T-helper 1 cell treated with Interleukin-12 subunit alpha and Interleukin-12 subunit beta and Interleukin-4 antibody, amounts not matched to agents 30 μg/mL and 1 μg/mL, for 36 hours (primary cell): ENCODE measurements around the gene BLVRB.

Source experiments
- H3K27ac Mint-ChIP-seq: one replicate; pipeline ENCODE4 v1.8.0; 2021; ENCODE audit warnings: mild to moderate bottlenecking, mixed read lengths
- H3K27me3 Mint-ChIP-seq: one replicate; pipeline ENCODE4 v1.8.0; 2021; ENCODE audit warnings: low read depth, mixed read lengths
- H3K36me3 Mint-ChIP-seq: one replicate; pipeline ENCODE4 v1.8.0; 2021; ENCODE audit warnings: low read depth, mixed read lengths
- H3K4me1 Mint-ChIP-seq: one replicate; pipeline ENCODE4 v1.8.0; 2021; ENCODE audit warnings: low read depth, mixed read lengths
- H3K4me3 Mint-ChIP-seq: one replicate; pipeline ENCODE4 v1.8.0; 2021; ENCODE audit warnings: mild to moderate bottlenecking, moderate library complexity, mixed read lengths
- H3K9me3 Mint-ChIP-seq: one replicate; pipeline ENCODE4 v1.8.0; 2021; ENCODE audit warnings: mixed read lengths

Gene BLVRB

DNA sequence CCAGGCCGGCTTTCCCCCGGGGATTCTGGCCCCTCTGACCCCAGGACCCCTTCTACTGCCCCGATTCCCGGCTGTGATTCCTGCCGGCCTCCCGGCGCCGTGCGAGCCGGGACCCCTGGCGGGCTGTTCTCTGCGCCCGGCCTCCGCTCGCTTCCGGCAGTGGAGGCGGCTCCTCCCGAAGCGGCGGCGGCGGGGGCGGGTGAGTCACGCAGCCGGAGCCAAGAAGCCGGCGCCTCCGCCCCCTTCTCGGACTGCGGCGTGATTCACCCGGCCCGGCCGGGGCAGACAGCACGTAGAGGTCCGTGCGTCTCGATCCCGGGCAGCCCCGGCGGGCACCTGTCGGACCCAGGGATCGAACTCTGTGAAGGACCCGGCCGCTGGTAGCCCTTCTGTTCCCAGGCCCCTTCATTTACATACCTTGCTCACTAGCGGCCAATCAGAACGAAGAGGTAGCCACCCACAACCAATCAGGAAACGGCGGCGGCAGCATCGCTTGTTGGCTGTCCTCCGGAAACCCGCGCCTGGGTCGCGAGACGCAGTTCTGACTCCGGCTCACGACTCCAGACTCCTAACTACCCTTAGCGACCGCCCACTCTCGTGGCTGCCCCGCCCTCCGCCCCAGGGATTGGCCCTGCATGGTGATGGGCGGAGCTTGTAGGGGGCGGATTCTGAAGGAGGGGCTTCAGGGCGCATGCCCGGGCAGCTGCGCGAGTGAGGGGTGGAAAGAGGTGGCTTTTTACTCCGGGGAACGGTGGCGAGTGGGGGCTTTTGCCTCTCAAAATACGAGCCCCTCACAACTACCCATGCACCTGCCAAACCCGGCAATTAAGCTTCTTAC lies 39.9 kb downstream of the BLVRB start, which contains the start of gene SERTAD1:
Gene SERTAD1, minus strand, starts transcription at position 543 of the 838 bp plus-strand sequence. CDS start 2,446 bp downstream, outside the sequence.
- Mint-ChIP-seq H3K27me3 (no peaks in the 10 kb centered on the region), H3K27ac (peak within 1 kb of the TSS; percentile 96), H3K36me3 (peaks cover 10% of the 10 kb centered on the region), H3K4me3 (peak within 1 kb of the TSS; percentile 94), H3K4me1 (peaks cover 17% of the 10 kb centered on the region), H3K9me3 (no peaks in the 10 kb centered on the region)

- Mint-ChIP-seq H3K9me3 (no peaks in the 10 kb centered on the region), H3K4me1 (peaks cover 19% of the 10 kb centered on the region), H3K36me3 (peaks cover 10% of the 10 kb centered on the region)
These were observed 40.7 kb downstream of the BLVRB start for GRCh38 chr19:40424637-40425449.

DNA sequence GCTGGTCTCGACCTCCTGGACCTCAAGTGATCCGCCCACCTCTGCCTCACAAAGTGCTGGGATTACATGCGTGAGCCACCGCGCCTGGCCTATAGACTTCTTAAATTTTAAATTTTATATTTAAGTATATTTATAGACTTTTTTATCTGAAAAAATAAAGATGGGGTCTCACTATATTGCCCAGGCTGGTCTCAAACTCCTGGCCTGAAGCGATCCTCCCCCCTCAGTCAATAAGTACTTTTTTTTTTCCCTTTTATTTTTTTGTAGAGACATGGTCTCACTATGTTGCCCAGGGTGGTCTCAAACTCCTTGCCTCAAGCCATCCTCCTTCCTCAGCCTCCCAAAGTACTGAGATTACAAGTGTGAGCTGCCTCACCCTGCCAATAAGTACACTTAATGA lies 41.6 kb downstream of the BLVRB start:
- Mint-ChIP-seq H3K27ac (no peak overlapping the region), H3K36me3 (peaks cover 10% of the 10 kb centered on the region), H3K4me3 (peak overlapping the region; percentile 59), H3K4me1 (peaks cover 24% of the 10 kb centered on the region), H3K27me3 (no peaks in the 10 kb centered on the region), H3K9me3 (no peaks in the 10 kb centered on the region)

More at GRCh38 chr19:40424637-40425449, 40.7 kb downstream of the BLVRB start:
- Mint-ChIP-seq H3K4me3 (peak overlapping the region; percentile 94), H3K27me3 (no peaks in the 10 kb centered on the region), H3K27ac (peak overlapping the region; percentile 92)

DNA sequence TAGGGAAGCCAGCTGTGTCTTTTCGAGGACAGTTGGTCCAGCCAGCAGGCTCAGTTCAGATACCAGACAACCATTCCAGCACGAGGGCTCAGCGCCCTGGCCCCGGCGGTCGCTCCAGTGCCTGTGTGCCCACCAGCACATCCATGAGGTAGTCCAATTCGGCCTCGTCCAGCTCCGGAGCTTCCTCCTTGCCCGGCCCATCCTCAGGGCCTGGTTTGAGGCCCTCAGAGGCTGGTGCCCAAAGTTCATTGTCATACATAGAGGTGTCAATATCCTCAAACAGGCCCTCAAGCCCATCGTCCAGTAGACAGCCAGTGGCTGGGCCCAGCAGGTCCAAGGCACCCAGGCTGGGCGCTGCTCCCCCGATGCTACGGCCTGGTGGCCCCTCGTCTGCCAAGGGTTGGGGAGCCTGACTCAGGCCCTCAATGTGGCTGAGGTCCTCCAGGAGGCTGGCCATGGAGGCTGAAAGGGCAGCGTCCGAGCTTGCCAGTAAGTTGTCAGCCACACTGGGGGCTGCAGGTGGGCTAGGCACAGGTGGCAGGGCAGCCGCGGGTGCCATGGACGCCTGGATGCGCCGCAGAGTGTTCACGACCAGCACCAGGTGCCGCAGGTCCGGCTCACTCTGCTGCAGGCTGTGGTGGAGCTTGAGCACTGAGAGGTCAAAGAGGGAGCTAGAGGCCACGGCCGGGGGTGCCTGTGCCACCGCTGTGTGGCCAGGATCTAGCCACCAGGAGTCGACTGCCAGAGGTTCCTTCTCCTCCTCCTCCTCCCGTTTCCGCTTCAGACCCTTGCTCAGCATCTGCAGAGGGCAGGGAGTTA lies 42.6 kb downstream of the BLVRB start:
- Mint-ChIP-seq H3K4me1 (peaks cover 31% of the 10 kb centered on the region), H3K36me3 (peaks cover 10% of the 10 kb centered on the region), H3K27ac (peak overlapping the region; percentile 91), H3K27me3 (no peaks in the 10 kb centered on the region), H3K9me3 (no peaks in the 10 kb centered on the region), H3K4me3 (no peak overlapping the region)

DNA sequence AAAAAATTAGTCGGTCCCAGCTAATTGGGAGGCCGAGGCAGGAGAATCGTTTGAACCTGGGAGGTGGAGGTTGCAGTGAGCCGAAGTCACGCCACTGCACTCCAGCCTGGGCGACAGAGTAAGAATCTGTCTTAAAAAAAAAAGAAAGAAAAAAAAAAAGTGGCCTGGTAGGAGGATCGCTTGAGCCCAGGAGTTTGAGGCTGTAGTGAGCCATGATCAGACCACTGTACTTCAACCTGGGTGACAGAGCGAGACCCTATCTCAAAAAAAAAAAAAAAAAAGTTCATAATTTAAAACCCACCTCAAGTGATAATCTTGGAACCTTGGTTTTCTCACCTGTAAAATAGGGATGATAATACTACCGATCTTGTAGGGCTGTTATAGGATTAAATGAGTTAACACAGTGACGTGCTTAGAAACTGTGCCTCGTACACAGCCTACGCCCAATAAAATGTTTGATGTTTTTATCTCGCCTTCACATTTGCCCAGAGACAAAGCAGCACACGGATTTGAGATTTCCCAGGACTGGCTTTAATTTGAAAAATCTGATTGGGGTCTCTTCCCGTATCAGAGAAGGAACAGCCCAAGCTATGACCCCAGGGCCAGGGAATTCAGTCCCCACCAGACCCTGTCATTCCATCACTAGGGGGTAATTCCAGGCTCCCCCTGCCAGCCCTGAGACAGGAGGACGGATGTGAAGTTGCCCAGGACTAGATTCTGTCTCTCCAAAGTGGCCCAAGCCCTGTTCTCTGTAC lies 43.4 kb downstream of the BLVRB start:
- Mint-ChIP-seq H3K9me3 (no peaks in the 10 kb centered on the region), H3K27me3 (no peaks in the 10 kb centered on the region), H3K4me1 (peaks cover 38% of the 10 kb centered on the region), H3K27ac (peak overlapping the region; percentile 91), H3K4me3 (peak overlapping the region; percentile 74), H3K36me3 (peaks cover 10% of the 10 kb centered on the region)

DNA sequence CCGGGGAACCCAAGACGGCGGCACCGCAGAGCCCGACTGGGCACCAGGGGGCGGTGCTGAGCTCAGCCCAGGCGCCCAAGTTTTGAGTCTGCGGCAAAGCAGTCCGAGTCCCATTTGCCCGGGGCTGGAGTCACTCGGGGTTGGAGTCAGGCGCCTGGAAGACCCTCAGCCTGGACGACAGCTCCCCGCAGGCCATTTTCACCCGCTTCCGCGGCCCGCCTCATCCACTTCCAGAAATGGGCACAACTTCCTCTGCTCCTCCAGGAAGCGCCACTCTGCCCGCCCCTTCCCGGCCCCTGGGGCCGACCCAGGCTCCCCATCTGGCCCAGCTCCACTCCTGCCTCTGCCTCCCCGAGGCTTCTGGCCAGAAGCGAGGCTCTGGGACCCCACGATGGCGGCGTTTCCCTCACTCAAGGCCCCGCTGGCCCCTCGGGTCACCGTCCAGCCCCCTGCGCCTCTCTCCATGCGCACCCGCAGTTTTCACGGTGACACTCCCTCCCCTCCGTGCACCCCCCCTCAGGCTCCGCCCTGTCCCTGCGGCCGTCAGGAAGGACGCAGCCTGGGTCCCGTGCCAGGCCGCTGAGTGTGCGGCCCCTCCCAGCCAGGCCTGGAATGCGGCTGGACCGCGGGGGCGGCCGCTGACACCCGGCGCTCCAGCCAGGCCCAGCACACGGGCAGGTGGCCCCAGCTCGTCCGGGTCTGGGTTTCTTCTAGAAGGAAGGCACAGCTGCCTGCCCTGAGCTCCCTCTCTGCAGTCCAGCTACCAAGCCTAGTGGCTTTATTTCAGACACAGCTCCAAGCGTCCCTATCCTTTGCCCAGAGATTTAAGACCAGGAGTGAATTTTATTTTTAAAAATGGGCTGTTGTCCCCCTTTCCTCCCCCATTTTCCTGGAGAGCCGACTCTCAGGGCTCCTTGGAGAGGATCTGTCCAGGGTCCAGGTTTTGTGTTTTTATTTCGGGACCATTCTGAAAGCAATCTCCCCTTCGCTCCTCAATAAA lies 44.5 kb downstream of the BLVRB start:
- peaks cover 10% of the 10 kb centered on the region for H3K36me3 Mint-ChIP-seq
- peak overlapping the region; percentile 91 for H3K27ac Mint-ChIP-seq
- no peaks in the 10 kb centered on the region for H3K9me3 Mint-ChIP-seq
- H3K27me3 Mint-ChIP-seq: no peaks in the 10 kb centered on the region
- peaks cover 43% of the 10 kb centered on the region for H3K4me1 Mint-ChIP-seq
- H3K4me3 Mint-ChIP-seq: peak overlapping the region; percentile 74

DNA sequence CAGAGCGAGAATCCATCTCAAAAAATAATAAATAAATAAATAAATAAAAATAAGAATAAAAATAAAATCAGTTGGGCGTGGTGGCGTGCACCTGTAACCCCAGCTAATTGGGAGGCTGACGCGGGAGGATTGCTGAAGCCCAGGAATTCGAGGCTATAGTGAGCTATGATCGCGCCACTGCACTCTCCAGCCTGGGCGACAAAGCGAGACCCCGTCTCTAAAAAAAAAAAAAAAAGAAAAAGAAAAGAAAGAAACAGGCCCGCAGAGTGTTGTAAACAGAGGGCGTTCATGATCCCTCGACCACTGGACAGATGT lies 45.1 kb downstream of the BLVRB start:
- Mint-ChIP-seq H3K36me3 (peaks cover 10% of the 10 kb centered on the region), H3K4me3 (peak overlapping the region; percentile 74), H3K9me3 (no peaks in the 10 kb centered on the region), H3K4me1 (peaks cover 47% of the 10 kb centered on the region), H3K27me3 (no peaks in the 10 kb centered on the region), H3K27ac (peak overlapping the region; percentile 91)

- no peaks in the 10 kb centered on the region for H3K27me3 Mint-ChIP-seq
- H3K27ac Mint-ChIP-seq: peak overlapping the region; percentile 75
- H3K36me3 Mint-ChIP-seq: peaks cover 10% of the 10 kb centered on the region
- peaks cover 47% of the 10 kb centered on the region for H3K4me1 Mint-ChIP-seq
- no peaks in the 10 kb centered on the region for H3K9me3 Mint-ChIP-seq
- peak overlapping the region; percentile 62 for H3K4me3 Mint-ChIP-seq
These were observed 45.8 kb downstream of the BLVRB start for GRCh38 chr19:40419780-40420179.

GRCh38 chr19:40419066-40419612 lies 46.4 kb downstream of the BLVRB start:
- H3K36me3 Mint-ChIP-seq: peaks cover 6% of the 10 kb centered on the region
- peak overlapping the region; percentile 41 for H3K27ac Mint-ChIP-seq
- H3K4me3 Mint-ChIP-seq: peak overlapping the region; percentile 36
- H3K4me1 Mint-ChIP-seq: peaks cover 43% of the 10 kb centered on the region
- no peaks in the 10 kb centered on the region for H3K9me3 Mint-ChIP-seq
- H3K27me3 Mint-ChIP-seq: no peaks in the 10 kb centered on the region

- no peak overlapping the region for H3K4me3 Mint-ChIP-seq
- H3K27me3 Mint-ChIP-seq: no peaks in the 10 kb centered on the region
- no peaks in the 10 kb centered on the region for H3K9me3 Mint-ChIP-seq
- H3K4me1 Mint-ChIP-seq: peaks cover 44% of the 10 kb centered on the region
- H3K36me3 Mint-ChIP-seq: peaks cover 6% of the 10 kb centered on the region
- H3K27ac Mint-ChIP-seq: peak overlapping the region; percentile 38
These were observed 47.5 kb downstream of the BLVRB start for GRCh38 chr19:40418040-40418439.

- Mint-ChIP-seq H3K27ac (peak overlapping the region; percentile 37), H3K9me3 (no peaks in the 10 kb centered on the region), H3K4me1 (peaks cover 43% of the 10 kb centered on the region), H3K27me3 (no peaks in the 10 kb centered on the region), H3K4me3 (no peak overlapping the region), H3K36me3 (peaks cover 6% of the 10 kb centered on the region)
These were observed 47.9 kb downstream of the BLVRB start for GRCh38 chr19:40417643-40417981.

DNA sequence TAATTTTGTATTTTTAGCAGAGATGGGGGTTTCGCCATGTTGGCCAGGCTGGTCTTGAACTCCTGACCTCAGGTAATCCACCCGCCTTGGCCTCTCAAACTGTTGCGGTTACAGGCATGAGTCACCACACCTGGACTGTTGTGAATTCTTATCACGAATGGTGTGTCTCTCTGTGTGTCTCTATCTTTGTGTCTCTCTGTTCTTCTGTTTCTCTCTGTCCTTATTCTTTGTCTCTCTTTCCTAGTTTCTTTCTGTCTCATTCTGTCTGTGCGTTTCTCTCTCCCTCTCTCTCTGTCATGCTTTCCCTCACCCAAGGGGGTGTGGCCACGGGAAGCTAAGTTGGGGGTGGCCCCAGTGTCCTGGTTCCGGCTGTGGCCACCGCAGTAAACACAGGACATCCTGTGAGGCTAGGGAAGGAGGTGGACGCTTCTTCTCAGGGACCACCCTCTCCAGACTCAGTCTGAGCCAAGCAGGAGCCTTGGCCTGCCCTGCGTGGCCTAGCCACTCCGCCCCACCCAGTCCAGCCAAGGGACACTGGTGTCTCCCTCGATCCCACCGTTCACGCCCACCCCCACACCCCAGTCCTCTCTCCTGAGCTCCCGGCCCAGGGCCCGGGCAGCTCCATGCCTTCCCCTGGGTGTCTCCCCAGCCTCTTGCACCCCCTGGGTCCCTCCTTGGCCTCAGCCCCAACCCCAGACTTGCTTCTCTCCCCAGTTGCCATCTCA lies 48.5 kb downstream of the BLVRB start:
- H3K4me1 Mint-ChIP-seq: peaks cover 38% of the 10 kb centered on the region
- H3K27me3 Mint-ChIP-seq: no peaks in the 10 kb centered on the region
- H3K27ac Mint-ChIP-seq: peak overlapping the region; percentile 71
- no peaks in the 10 kb centered on the region for H3K9me3 Mint-ChIP-seq
- H3K36me3 Mint-ChIP-seq: peaks cover under 1% of the 10 kb centered on the region
- peak overlapping the region; percentile 6 for H3K4me3 Mint-ChIP-seq
